Measurements from ENCODE around the gene DSG2.

Gene DSG2

GRCh38 chr18:31565782-31566512 is 68.0 kb downstream of the DSG2 start:
- ATAC-seq (ENCODE audit: insufficient read depth, low read depth) (no peak), DNase-seq (no peak)
- Histone ChIP-seq H4K20me1 (ENCODE audit: insufficient read depth, low read length) (no peaks in the 10 kb centered on the region; the same call in 1 of the 2 replicates), H3K27ac (ENCODE audit: low read length) (no peak overlapping the region), H3K4me2 (ENCODE audit: insufficient read depth, low read length) (no peak overlapping the region), H3K9ac (ENCODE audit: low read depth, low read length) (no peak overlapping the region), H2AFZ (ENCODE audit: low read depth, low read length) (no peak overlapping the region), H3K9me3 (ENCODE audit: insufficient read depth, low read length, severe bottlenecking) (no peaks in the 10 kb centered on the region), H3K4me1 (ENCODE audit: insufficient read depth, low read length) (no peaks in the 10 kb centered on the region), H3K79me2 (ENCODE audit: insufficient read depth, low read length) (no peaks in the 10 kb centered on the region), H3K36me3 (ENCODE audit: insufficient read depth, low read length) (no peaks in the 10 kb centered on the region), H3K27me3 (ENCODE audit: insufficient read depth, low read length, poor library complexity) (peaks cover 4% of the 10 kb centered on the region), H3K4me3 (ENCODE audit: low read depth in 1 of 2, low read length in 2 of 2) (no peak overlapping the region)
- TF ChIP-seq, protein P1, sequence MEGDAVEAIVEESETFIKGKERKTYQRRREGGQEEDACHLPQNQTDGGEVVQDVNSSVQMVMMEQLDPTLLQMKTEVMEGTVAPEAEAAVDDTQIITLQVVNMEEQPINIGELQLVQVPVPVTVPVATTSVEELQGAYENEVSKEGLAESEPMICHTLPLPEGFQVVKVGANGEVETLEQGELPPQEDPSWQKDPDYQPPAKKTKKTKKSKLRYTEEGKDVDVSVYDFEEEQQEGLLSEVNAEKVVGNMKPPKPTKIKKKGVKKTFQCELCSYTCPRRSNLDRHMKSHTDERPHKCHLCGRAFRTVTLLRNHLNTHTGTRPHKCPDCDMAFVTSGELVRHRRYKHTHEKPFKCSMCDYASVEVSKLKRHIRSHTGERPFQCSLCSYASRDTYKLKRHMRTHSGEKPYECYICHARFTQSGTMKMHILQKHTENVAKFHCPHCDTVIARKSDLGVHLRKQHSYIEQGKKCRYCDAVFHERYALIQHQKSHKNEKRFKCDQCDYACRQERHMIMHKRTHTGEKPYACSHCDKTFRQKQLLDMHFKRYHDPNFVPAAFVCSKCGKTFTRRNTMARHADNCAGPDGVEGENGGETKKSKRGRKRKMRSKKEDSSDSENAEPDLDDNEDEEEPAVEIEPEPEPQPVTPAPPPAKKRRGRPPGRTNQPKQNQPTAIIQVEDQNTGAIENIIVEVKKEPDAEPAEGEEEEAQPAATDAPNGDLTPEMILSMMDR (IDR thresholded peaks at IDR 0.05; ENCODE audit: borderline replicate concordance, extremely low read depth, low read length, poor library complexity, severe bottlenecking), result no peak
- TF ChIP-seq EZH2 (IDR thresholded peaks at IDR 0.05; ENCODE audit: borderline replicate concordance, low read depth, low read length, severe bottlenecking), result no peak

- H3K4me2 ChIP-seq (ENCODE audit: insufficient read depth, low read length), result no peak overlapping the region
- H3K4me3 ChIP-seq (ENCODE audit: low read depth in 1 of 2, low read length in 2 of 2), result no peak overlapping the region
- TF ChIP-seq, protein P1 (IDR thresholded peaks at IDR 0.05; ENCODE audit: borderline replicate concordance, extremely low read depth, low read length, poor library complexity, severe bottlenecking), result no peak
- TF ChIP-seq EZH2 (IDR thresholded peaks at IDR 0.05; ENCODE audit: borderline replicate concordance, low read depth, low read length, severe bottlenecking), result no peak
- H3K4me1 ChIP-seq (ENCODE audit: insufficient read depth, low read length), result no peaks in the 10 kb centered on the region
- H3K27me3 ChIP-seq (ENCODE audit: insufficient read depth, low read length, poor library complexity), result peaks cover 4% of the 10 kb centered on the region
- H3K27ac ChIP-seq (ENCODE audit: low read length), result no peak overlapping the region
- H3K79me2 ChIP-seq (ENCODE audit: insufficient read depth, low read length), result no peaks in the 10 kb centered on the region
- no peaks in the 10 kb centered on the region; the same call in 1 of the 2 replicates for H4K20me1 ChIP-seq (ENCODE audit: insufficient read depth, low read length)
- H3K9me3 ChIP-seq (ENCODE audit: insufficient read depth, low read length, severe bottlenecking), result no peaks in the 10 kb centered on the region
- H3K36me3 ChIP-seq (ENCODE audit: insufficient read depth, low read length), result no peaks in the 10 kb centered on the region
- DNase-seq (no peak), ATAC-seq (ENCODE audit: insufficient read depth, low read depth) (no peak)
- no peak overlapping the region for H2AFZ ChIP-seq (ENCODE audit: low read depth, low read length)
- no peak overlapping the region for H3K9ac ChIP-seq (ENCODE audit: low read depth, low read length)
These were observed 68.8 kb downstream of the DSG2 start for GRCh38 chr18:31566576-31567306.

DNA sequence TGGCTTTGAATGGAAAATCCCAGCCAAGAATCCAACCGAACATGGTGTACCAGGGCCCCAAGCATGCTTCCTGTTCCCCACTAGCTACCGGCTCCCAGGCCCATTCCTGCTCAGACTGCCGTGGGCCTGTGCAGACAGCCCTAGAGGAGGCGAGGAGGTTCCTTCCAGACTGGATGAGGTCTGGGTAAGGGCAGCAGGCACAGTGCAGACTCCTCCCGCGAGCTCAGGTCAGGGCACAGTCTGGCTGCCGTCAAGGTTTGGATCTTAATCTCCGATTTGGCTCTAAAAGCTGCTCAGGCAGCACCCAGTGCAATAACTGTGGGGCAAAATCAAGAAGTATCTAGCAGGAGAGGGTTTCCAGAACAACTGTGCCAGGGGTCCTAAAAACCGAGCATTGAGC is 74.4 kb downstream of the DSG2 start:
- Histone ChIP-seq H4K20me1 (ENCODE audit: insufficient read depth, low read length) (no peaks in the 10 kb centered on the region), H3K4me1 (ENCODE audit: insufficient read depth, low read length) (no peaks in the 10 kb centered on the region), H3K27ac (ENCODE audit: low read length) (no peak overlapping the region), H3K36me3 (ENCODE audit: insufficient read depth, low read length) (no peaks in the 10 kb centered on the region), H3K4me3 (ENCODE audit: low read depth in 1 of 2, low read length in 2 of 2) (no peak overlapping the region), H2AFZ (ENCODE audit: low read depth, low read length) (no peak overlapping the region), H3K27me3 (ENCODE audit: insufficient read depth, low read length, poor library complexity) (peaks cover 7% of the 10 kb centered on the region), H3K4me2 (ENCODE audit: insufficient read depth, low read length) (no peak overlapping the region), H3K9ac (ENCODE audit: low read depth, low read length) (no peak overlapping the region), H3K79me2 (ENCODE audit: insufficient read depth, low read length) (no peaks in the 10 kb centered on the region), H3K9me3 (ENCODE audit: insufficient read depth, low read length, severe bottlenecking) (no peaks in the 10 kb centered on the region)
- ATAC-seq (ENCODE audit: insufficient read depth, low read depth), result no peak
- TF ChIP-seq EZH2 (IDR thresholded peaks at IDR 0.05; ENCODE audit: borderline replicate concordance, low read depth, low read length, severe bottlenecking), result no peak
- TF ChIP-seq, protein P1 (IDR thresholded peaks at IDR 0.05; ENCODE audit: borderline replicate concordance, extremely low read depth, low read length, poor library complexity, severe bottlenecking), result no peak
- DNase-seq, result no peak
